HepG2 (cell line): Measurements from ENCODE around the gene ZNF146. TPM values are rescaled to one million over a fixed set of nuclear protein-coding genes. Genes with fewer than 3 reads are reported as not detected.
A peak's percentile ranks its signal among the peaks of the same experiment; 100 is the strongest.

Experiments used
- ATAC-seq: fragments of 200-7000 bp; cut with Tn5 transposase; 3 replicates; pipeline ENCODE4 v1.9.1; 2020; ENCODE audit warnings: mild to moderate bottlenecking, moderate library complexity
- Bru-seq: library from RNA; stranded (reverse); fragments of 400-500 nt; gene quantifications from one replicate; lab custom pipeline; 2021; lab: Mats Ljungman, UMichigan
- BruChase-seq, 2 experiments: library from RNA; stranded (reverse); fragments of 400-500 nt; gene quantifications; one replicate each; lab custom pipeline; 2021; lab: Mats Ljungman, UMichigan
- BruUV-seq: library from RNA; stranded (reverse); fragments of 400-500 nt; replicated peaks from 2 replicates; lab custom pipeline; 2021; lab: Mats Ljungman, UMichigan
- CTCF ChIA-PET: fragments of 300-600 bp; formaldehyde crosslinking; extraction: SDS; loops from one replicate; lab custom pipeline; 2021; ENCODE audit warnings: low total read pairs, inconsistent platforms, low intra/inter-chr PET ratio; lab: Yijun Ruan, JAX
- POLR2A ChIA-PET: fragments of 350-600 bp; sonication (Branson Sonifier 250); formaldehyde crosslinking; loops from one replicate; lab custom pipeline; 2020; ENCODE audit warnings: antibody characterized with exemption, inconsistent platforms; lab: Yijun Ruan, JAX
- DNase-seq: peaks from one replicate; pipeline ENCODE4 v3.0.0-alpha.2; 2015; ENCODE audit warnings: low spot score
- FAIRE-seq: peaks from 3 replicates; lab custom pipeline; 2011; peaks lifted over from hg19 to GRCh38; lab: Jason Lieb, UNC
- H2AFZ ChIP-seq: one replicate; pipeline ENCODE4 v1.6.1; 2011; ENCODE audit warnings: low read length, inconsistent platforms
- H3K27ac ChIP-seq: fragments of 300-600 bp; 3 replicates; pipeline ENCODE4 v1.8.0; 2011; ENCODE audit warnings: mixed run types, mild to moderate bottlenecking, mixed read lengths, low read length, inconsistent platforms; ENCODE audit not compliant: insufficient read depth; ENCODE audit errors: extremely low read length
- H3K27me3 ChIP-seq, 2 experiments: fragments of 200-600 bp in 1 of 2; 2 replicates in 1 of 2; 3 replicates in 1 of 2; pipeline versions ENCODE4 v1.6.0 to v1.8.0; 2011; ENCODE audit warnings: low read length in 2 of 2, mild to moderate bottlenecking in 2 of 2, moderate library complexity in 2 of 2, inconsistent platforms in 1 of 2; ENCODE audit not compliant: insufficient read depth in 2 of 2, control insufficient read depth in 1 of 2
- H3K36me3 ChIP-seq, 2 experiments: fragments of 200-600 bp in 1 of 2; replicated peaks in 1 of 2; 2 replicates in 1 of 2; 3 replicates in 1 of 2; pipeline versions ENCODE4 v1.5.1 to v1.8.0; 2011; ENCODE audit warnings: low read length in 2 of 2, inconsistent platforms in 1 of 2; ENCODE audit not compliant: insufficient read depth in 2 of 2, control insufficient read depth in 1 of 2
- H3K4me1 ChIP-seq: 2 replicates; pipeline ENCODE4 v1.5.1; 2012; ENCODE audit warnings: low read length, inconsistent platforms; ENCODE audit not compliant: insufficient read depth
- H3K4me2 ChIP-seq: 2 replicates; pipeline ENCODE4 v1.6.0; 2011; ENCODE audit warnings: low read depth, low read length, inconsistent platforms
- H3K4me3 ChIP-seq, 3 experiments: fragments of 200-600 bp in 1 of 3; sonication (generic), shearing (Covaris generic) in 1 of 3; replicated peaks in 1 of 3; 2 replicates each; pipeline ENCODE4 v1.5.1; 2011 to 2016; ENCODE audit warnings: low read length in 3 of 3, inconsistent platforms in 2 of 3, low read depth in 2 of 3, mild to moderate bottlenecking in 2 of 3, control low read depth in 1 of 3, mixed read lengths in 1 of 3; ENCODE audit not compliant: insufficient read depth in 1 of 3
- H3K79me2 ChIP-seq: one replicate; pipeline ENCODE4 v1.6.1; 2011; ENCODE audit warnings: low read length, inconsistent platforms; ENCODE audit not compliant: insufficient read depth
- H3K9ac ChIP-seq: 2 replicates; pipeline ENCODE4 v1.6.0; 2011; ENCODE audit warnings: mild to moderate bottlenecking, low read depth, low read length, inconsistent platforms; ENCODE audit not compliant: insufficient read depth
- H3K9me3 ChIP-seq: 2 replicates; pipeline ENCODE4 v1.5.1; 2012; ENCODE audit warnings: mild to moderate bottlenecking, low read length
- H4K20me1 ChIP-seq: 2 replicates; pipeline ENCODE4 v1.6.0; 2011; ENCODE audit warnings: inconsistent platforms, mild to moderate bottlenecking, low read length, moderate library complexity; ENCODE audit not compliant: insufficient read depth
- E2F2 ChIP-seq: sonication (generic); formaldehyde crosslinking; IDR thresholded peaks from 2 replicates; pipeline ENCODE4 v1.4.0; 2020; ENCODE audit warnings: missing genetic modification reagents, borderline replicate concordance
- HNRNPK ChIP-seq: fragments of 200-400 bp; formaldehyde crosslinking; IDR thresholded peaks from 2 replicates; pipeline ENCODE4 v1.6.1; 2018; ENCODE audit warnings: low read length, low read depth, moderate library complexity, mild to moderate bottlenecking; ENCODE audit not compliant: poor library complexity, severe bottlenecking
- NFE2 ChIP-seq: sonication (generic); formaldehyde crosslinking; IDR thresholded peaks from 2 replicates; pipeline ENCODE4 v1.4.0; 2020; ENCODE audit warnings: missing genetic modification reagents
- RBM39 ChIP-seq: fragments of 200-400 bp; formaldehyde crosslinking; IDR thresholded peaks from one replicate; pipeline ENCODE4 v1.6.1; 2018; ENCODE audit warnings: antibody characterized with exemption, mild to moderate bottlenecking, low read depth, low read length; ENCODE audit not compliant: poor library complexity, severe bottlenecking
- STAG1 ChIP-seq: sonication (generic); formaldehyde crosslinking; IDR thresholded peaks from 2 replicates; pipeline ENCODE4 v1.4.0; 2020; ENCODE audit warnings: missing genetic modification reagents
- TARDBP ChIP-seq: sonication (generic); formaldehyde crosslinking; IDR thresholded peaks from 2 replicates; pipeline ENCODE4 v1.8.0; 2022; ENCODE audit warnings: mild to moderate bottlenecking, missing genetic modification reagents
- ZNF275 ChIP-seq: sonication (generic); formaldehyde crosslinking; IDR thresholded peaks from 2 replicates; pipeline ENCODE4 v1.8.0; 2022; ENCODE audit warnings: missing genetic modification reagents, mild to moderate bottlenecking, inconsistent platforms, borderline replicate concordance
- ZNF775 ChIP-seq: sonication (generic); formaldehyde crosslinking; IDR thresholded peaks from 2 replicates; pipeline ENCODE4 v1.4.0; 2020; ENCODE audit warnings: missing genetic modification reagents, mild to moderate bottlenecking, moderate library complexity, borderline replicate concordance
- ZXDC ChIP-seq: sonication (generic); formaldehyde crosslinking; IDR thresholded peaks from 2 replicates; pipeline ENCODE4 v1.5.0; 2020; ENCODE audit warnings: mild to moderate bottlenecking, missing genetic modification reagents
- WGBS: methylation state at CpG from one replicate; pipeline ENCODE4 v1.1.6; 2017; ENCODE audit warnings: low lambda C conversion rate; 5-methylcytosine and 5-hydroxymethylcytosine counted together
- in situ Hi-C: cut with HindIII; loops from 2 replicates; pipeline ENCODE4 v1.10.0; 2017; ENCODE audit warnings: low pct_unique_long_range_greater_than_20kb; ENCODE audit not compliant: extremely low pct_ligation_motif_present
- intact Hi-C: fragments of 100-400 bp; cut with micrococcal nuclease; formaldehyde crosslinking; loops from one replicate; pipeline ENCODE4 v1.10.0; 2022; ENCODE audit not compliant: unreplicated experiment
- long read RNA-seq, 2 experiments: library from RNA in 1 of 2; library from polyadenylated mRNA in 1 of 2; stranded (forward) in 1 of 2; unstranded in 1 of 2; transcript quantifications; one replicate each; pipeline ENCODE4 v2.0.0, GENCODE V29; 2019 to 2022
- polyA minus RNA-seq, 3 experiments: library from RNA; depleted of rRNA, polyadenylated mRNA; stranded (reverse); fragments of >200 nt; gene quantifications; 2 replicates each; pipeline ENCODE4 v1.2.3, GENCODE V29; 2011; ENCODE audit warnings: low replicate concordance in 1 of 3
- polyA plus RNA-seq, 8 experiments: library from polyadenylated mRNA; depleted of rRNA in 3 of 8; stranded (reverse) in 7 of 8; unstranded in 1 of 8; fragments of >200 nt; fragmentation: Illumina TruSeq in 4 of 8; extraction: Trizol in 4 of 8; gene quantifications; 2 replicates each; pipeline versions ENCODE4 v1.2.1 to v1.2.3, GENCODE V29; 2011 to 2016; ENCODE audit warnings: low read depth in 4 of 8, missing spikeins in 1 of 8, mixed read lengths in 1 of 8; ENCODE audit not compliant: insufficient read depth in 1 of 8
- total RNA-seq, 5 experiments: library from RNA; depleted of rRNA; stranded (reverse); fragments of >200 nt; fragmentation: Illumina TruSeq; extraction: Trizol; gene quantifications; 2 replicates each; pipeline ENCODE4 v1.2.3, GENCODE V29; 2016; ENCODE audit warnings: low read depth in 1 of 5

The ZNF146 gene
- total RNA-seq (2016; rRNA removed; fragmentation: Illumina TruSeq; extraction: Trizol) (52.7 and 93.3 TPM in 2 replicates), polyA plus RNA-seq (2011; rRNA removed) (26.8 and 28.4 TPM in 2 replicates), polyA minus RNA-seq (2011; rRNA and poly(A)+ RNA removed; ENCODE audit: low replicate concordance) (8.8 and 18.0 TPM in 2 replicates), Bru-seq, nascent RNA (percentile 86 among the genes with signal in this experiment), BruChase-seq, experiment 1, labeled RNA remaining after a 6-hour chase (percentile 89 among the genes with signal in this experiment), BruChase-seq, experiment 2, labeled RNA remaining after a 2-hour chase (percentile 94 among the genes with signal in this experiment)
- total RNA-seq (2016; cell fraction: cytosol; rRNA removed; fragmentation: Illumina TruSeq; extraction: Trizol; ENCODE audit: low read depth) = 7.1 and 7.2 TPM in 2 replicates
- total RNA-seq (2016; cell fraction: insoluble cytoplasmic fraction; rRNA removed; fragmentation: Illumina TruSeq; extraction: Trizol) = 53.6 and 86.2 TPM in 2 replicates
- total RNA-seq (2016; cell fraction: membrane; rRNA removed; fragmentation: Illumina TruSeq; extraction: Trizol) = 33.9 and 37.0 TPM in 2 replicates
- 30.3 and 37.2 TPM in 2 replicates for total RNA-seq (2016; cell fraction: nucleus; rRNA removed; fragmentation: Illumina TruSeq; extraction: Trizol)
- polyA plus RNA-seq (2011; cell fraction: cytosol; rRNA removed) = 12.6 and 22.7 TPM in 2 replicates
- polyA plus RNA-seq (2011; cell fraction: nucleus; rRNA removed) = 11.3 and 18.6 TPM in 2 replicates
- polyA plus RNA-seq (2012) = 47.9 and 48.1 TPM in 2 replicates
- 3.7 and 4.0 TPM in 2 replicates for polyA plus RNA-seq (2016; cell fraction: cytosol; fragmentation: Illumina TruSeq; extraction: Trizol; ENCODE audit: low read depth)
- polyA plus RNA-seq (2016; cell fraction: insoluble cytoplasmic fraction; fragmentation: Illumina TruSeq; extraction: Trizol; ENCODE audit: low read depth) = 71.0 and 81.5 TPM in 2 replicates
- 15.3 and 15.4 TPM in 2 replicates for polyA plus RNA-seq (2016; cell fraction: membrane; fragmentation: Illumina TruSeq; extraction: Trizol; ENCODE audit: low read depth)
- 56.6 and 59.5 TPM in 2 replicates for polyA plus RNA-seq (2016; cell fraction: nucleus; fragmentation: Illumina TruSeq; extraction: Trizol; ENCODE audit: insufficient read depth, low read depth)
- polyA minus RNA-seq (2011; cell fraction: cytosol; rRNA and poly(A)+ RNA removed) = 25.7 and 28.9 TPM in 2 replicates
- polyA minus RNA-seq (2011; cell fraction: nucleus; rRNA and poly(A)+ RNA removed) = 31.7 and 48.7 TPM in 2 replicates
- long read RNA-seq, experiment 1, transcript ZNF146-202 (3 exons, 3,780 nt) = major isoform, 10 of 21 reads
- long read RNA-seq, experiment 1, partial matches to known transcripts = 0 of 21 reads
- long read RNA-seq, experiment 1, other reads (novel, unspliced or antisense) = 5 of 21 reads
- long read RNA-seq, experiment 2, transcript ZNF146-201 (4 exons, 3,326 nt) = major isoform, 7 of 97 reads
- long read RNA-seq, experiment 2, transcript ZNF146-204 (2 exons, 571 nt) = major isoform, 7 of 97 reads
- long read RNA-seq, experiment 2, transcript ZNF146-202 (3 exons, 3,780 nt) = minor isoform, 6 of 97 reads
- long read RNA-seq, experiment 2, partial matches to known transcripts = 7 of 97 reads
- long read RNA-seq, experiment 2, other reads (novel, unspliced or antisense) = 70 of 97 reads

- POLR2A ChIA-PET = interaction anchor here (0.7 to 2.3 kb wide), 17 partner anchors 9 to 1565 kb away, joined by 3 to 33 read pairs (median 6); partner anchors contain the start of genes CAPNS1, POLR2I, TBCB and ZFP14
- Histone ChIP-seq H3K9me3 (no peaks in the 10 kb centered on the region), H3K4me3 (peak within 1 kb of the TSS; percentile 78 to 97 (median 80)), H3K27me3 (peaks cover 0 to 3% of the 10 kb centered on the region in 2 experiments; a peak in 1 of 5 replicates), H4K20me1 (peaks cover 4% of the 10 kb centered on the region), H3K4me2 (peak within 1 kb of the TSS; percentile 97), H3K27ac (peak within 1 kb of the TSS; percentile 98), H3K79me2 (peaks cover 47% of the 10 kb centered on the region), H2AFZ (peak within 1 kb of the TSS; percentile 95), H3K4me1 (peaks cover 41% of the 10 kb centered on the region), H3K36me3 (peaks cover 0 to 4% of the 10 kb centered on the region in 2 experiments; a peak in 1 of 5 replicates), H3K9ac (peak within 1 kb of the TSS; percentile 99)
- intact Hi-C loops (loop anchor here (1.0 to 5.0 kb wide), 2 partner anchors 275 to 863 kb away; partner anchors contain the start of genes ZNF420 and ZNF566), in situ Hi-C loops (no loop called here)
- FAIRE-seq (peak; percentile 91), ATAC-seq (peak; percentile 96), DNase-seq (peak; percentile 98)
- 0% methylated on average over 32 of the region's 73 CpGs for WGBS
- BruUV-seq = no TSS peak
- CTCF ChIA-PET = no interaction called here
- TF ChIP-seq NFE2 (no peak), RBM39 (peak; percentile 86), HNRNPK (no peak), TARDBP (peak; percentile 66), E2F2 (CRISPR knock-in tag) (no peak), ZNF775 (0 out of 2 replicates have a peak, but pooled peaks have one; percentile 54), ZNF275 (CRISPR knock-in tag) (peak; percentile 84; the same call in 1 of the 2 replicates), STAG1 (no peak; the same call in 1 of the 2 replicates), ZXDC (CRISPR knock-in tag) (no peak; the same call in 1 of the 2 replicates)
These were observed at the start of gene ZNF146, which contains the start of gene ZNF565 for GRCh38 chr19:36214386-36215275. TSS of gene ZNF146 (plus strand) at chr19:36215106. CDS start at chr19:36236441, 21,335 bp downstream. TSS of gene ZNF565 (minus strand) at chr19:36214665. CDS start at chr19:36201985, 12,680 bp downstream.
